SH-SY5Y (cell line): ENCODE measurements around the gene WDR64.

Experiments used
- GATA2 ChIP-seq: IDR thresholded peaks from 2 replicates; pipeline ENCODE4 v1.6.1; 2011; ENCODE audit warnings: mild to moderate bottlenecking, low read depth, low read length
- GATA3 ChIP-seq: IDR thresholded peaks from 2 replicates; pipeline ENCODE4 v1.6.1; 2011; ENCODE audit warnings: low read depth, mild to moderate bottlenecking, low read length, moderate library complexity

DNA sequence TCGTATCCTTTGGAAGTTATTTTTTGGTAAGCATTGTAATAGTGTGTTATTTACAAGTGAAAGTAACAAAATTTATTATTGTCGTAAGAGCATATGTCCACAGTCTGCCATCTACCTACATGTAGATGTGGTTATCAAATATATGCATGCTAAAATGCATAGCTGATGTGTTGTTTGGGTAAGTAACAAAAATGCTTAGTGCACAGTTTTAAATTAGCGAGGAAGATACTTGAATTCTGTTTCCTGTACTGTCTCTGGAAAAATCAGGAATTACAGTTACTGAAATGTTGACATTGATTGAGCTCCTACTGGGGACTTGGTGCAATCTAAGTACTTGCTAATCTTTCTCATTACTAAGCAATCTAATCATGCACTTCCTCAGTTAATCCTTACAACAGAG is 14.3 kb downstream of the WDR64 start:
- no peak for TF ChIP-seq GATA3
- TF ChIP-seq GATA2: no peak
